ENCODE data around the gene NRGN.

The NRGN gene

GRCh38 chr11:124740277-124740882 lies 638 bp downstream of the NRGN start:
- peak; percentile 34 for DNase-seq (ENCODE audit: low read depth)

- no peak for DNase-seq (ENCODE audit: low read depth)
Observed at GRCh38 chr11:124742555-124742954, 2.8 kb downstream of the NRGN start.

DNA sequence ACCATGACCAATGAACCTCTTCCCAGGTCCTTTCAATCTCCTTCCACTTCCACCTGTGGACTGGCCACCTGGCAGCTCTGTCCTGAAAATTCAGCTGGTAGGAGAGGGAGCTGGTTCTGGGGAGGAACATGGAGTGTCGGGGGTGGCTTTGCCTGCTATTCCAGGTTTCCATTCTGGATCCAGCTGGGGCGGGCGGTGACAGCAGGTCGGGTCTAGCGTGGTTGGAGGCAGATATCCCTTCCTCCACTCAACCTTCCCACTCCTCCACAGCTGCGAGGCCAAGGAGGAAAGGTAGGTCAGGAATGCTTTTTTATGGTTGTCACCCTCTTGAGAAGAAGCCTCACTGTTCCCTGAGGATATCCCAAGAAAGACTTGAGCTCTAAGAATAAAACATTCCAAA lies 3.3 kb downstream of the NRGN start:
- no peak for DNase-seq (ENCODE audit: low read depth)

- no peak for DNase-seq (ENCODE audit: low read depth)
Observed at GRCh38 chr11:124745270-124745834, 5.6 kb downstream of the NRGN start.

GRCh38 chr11:124745835-124746620 lies 6.3 kb downstream of the NRGN start:
- no peak for DNase-seq (ENCODE audit: low read depth)

GRCh38 chr11:124746621-124747243 lies 7.0 kb downstream of the NRGN start:
- peak; percentile 86 for DNase-seq (ENCODE audit: low read depth)

GRCh38 chr11:124747406-124748099 lies 7.8 kb downstream of the NRGN start:
- DNase-seq (ENCODE audit: low read depth), result no peak

GRCh38 chr11:124748100-124748418 lies 8.3 kb downstream of the NRGN start:
- DNase-seq (ENCODE audit: low read depth), result no peak

GRCh38 chr11:124748481-124749343 lies 9.0 kb downstream of the NRGN start:
- no peak for DNase-seq (ENCODE audit: low read depth)

DNA sequence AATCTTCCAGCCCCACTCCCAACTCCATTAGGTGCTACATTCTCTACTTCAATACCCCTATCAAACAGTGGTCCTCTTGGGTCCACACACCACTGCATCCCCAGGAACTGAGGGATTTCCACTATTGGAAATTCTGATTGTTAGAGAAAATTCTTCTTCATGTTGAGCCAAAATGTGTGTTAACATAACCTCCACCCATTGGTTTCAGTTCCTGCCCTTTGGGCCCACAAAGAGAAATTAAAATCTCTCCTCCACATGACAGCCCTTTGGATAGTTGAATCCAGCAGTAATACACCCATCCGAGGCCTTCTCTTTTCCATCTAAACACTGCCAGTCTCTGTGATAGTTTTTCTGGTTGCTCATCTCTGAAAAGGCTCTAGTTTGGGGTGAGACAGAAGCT lies 10.2 kb downstream of the NRGN start:
- no peak for DNase-seq (ENCODE audit: low read depth)

GRCh38 chr11:124751391-124751740 lies 11.6 kb downstream of the NRGN start:
- DNase-seq (ENCODE audit: low read depth), result no peak

DNA sequence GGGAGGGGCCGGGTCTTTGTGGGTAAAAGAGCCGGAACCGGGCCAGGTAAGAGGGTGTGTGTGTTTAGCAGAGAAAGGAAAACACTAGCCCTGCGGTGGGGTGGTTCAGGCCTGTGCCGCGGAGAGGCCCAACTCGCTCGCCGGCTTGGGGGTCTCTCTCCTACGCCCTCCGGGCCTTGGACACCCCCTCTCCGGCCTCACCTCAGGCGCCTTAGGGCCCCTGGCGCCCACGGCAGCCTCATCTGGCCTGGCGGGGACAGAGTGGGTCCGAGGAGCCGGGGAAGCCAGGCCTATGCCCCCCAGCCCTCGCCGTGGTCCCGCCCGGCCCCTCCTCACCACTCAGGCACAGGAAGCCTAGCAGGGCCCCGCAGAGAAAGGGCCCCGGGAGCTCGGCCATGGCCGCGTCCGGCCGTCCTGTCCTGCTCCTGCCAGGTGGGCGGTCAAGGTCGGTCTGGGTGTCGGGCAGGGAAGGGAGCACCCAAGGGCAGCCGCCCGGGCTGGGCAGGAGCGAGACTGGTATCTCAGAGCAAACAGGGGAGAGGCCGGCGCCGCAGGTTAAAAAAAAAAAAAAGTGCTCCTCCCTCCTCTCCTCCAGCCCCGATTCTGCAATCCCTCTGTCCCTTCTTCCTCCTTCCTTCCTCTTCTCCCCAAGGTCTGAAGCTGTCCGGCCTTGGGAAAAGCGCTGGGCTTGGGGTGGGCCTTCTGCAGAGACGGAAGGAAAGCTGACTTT lies 12.2 kb downstream of the NRGN start, which contains the start of gene VSIG2:
Gene VSIG2 (minus strand): TSS at position 515 of the 730 bp plus-strand sequence. CDS start 118 bp downstream, at position 397.
- DNase-seq (ENCODE audit: low read depth), result no peak

DNA sequence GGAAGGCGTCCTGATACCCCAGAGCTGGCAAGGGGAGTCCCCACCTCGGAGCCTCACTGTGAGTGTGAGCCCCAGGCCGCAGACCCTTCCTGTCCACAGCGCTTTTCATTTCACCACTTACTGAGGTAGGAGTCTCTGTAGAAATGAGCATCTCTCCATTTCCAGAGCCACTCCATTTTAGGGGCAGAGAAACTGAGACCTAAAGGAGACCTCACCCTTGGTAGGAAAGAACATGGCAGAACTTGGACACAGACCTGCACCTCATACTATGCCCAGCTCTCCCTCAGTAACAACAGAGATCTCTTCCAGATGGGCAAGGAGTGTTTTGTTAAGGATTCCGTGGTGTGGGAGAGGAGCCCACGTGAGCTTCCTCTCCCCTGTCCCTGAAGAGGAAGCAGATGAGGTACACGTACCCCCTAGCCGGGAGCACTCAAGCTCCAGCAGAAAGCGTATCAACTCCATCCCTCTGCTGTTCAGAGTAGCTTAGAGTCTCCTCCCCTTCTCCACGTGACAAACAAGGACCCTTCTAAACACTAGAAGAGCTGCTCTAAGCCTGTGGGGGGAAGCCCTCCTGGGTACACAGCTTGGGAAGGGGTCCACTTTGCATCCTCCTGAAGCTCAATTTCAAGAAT lies 12.8 kb downstream of the NRGN start:
- no peak for DNase-seq (ENCODE audit: low read depth)

DNA sequence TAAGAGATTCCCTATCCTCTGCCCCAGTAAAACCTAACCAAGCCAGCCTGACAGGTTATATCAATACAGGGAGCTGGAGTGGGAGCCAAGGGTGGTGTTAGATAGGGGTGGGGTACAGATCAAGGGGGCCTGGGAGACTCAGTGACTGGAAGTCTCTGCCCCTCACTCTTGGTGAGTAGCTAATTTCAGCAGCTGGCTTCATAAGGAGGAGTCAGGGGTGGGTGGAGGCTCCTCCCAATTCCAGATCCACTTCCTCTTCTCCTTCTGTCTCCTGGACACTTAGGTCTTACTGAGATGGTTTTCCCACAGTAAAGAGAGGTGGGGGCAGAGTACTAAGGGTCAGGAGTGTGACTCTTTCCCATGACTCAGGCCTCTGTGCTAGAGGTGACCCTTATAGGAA lies 13.5 kb downstream of the NRGN start:
- DNase-seq (ENCODE audit: low read depth), result no peak

DNA sequence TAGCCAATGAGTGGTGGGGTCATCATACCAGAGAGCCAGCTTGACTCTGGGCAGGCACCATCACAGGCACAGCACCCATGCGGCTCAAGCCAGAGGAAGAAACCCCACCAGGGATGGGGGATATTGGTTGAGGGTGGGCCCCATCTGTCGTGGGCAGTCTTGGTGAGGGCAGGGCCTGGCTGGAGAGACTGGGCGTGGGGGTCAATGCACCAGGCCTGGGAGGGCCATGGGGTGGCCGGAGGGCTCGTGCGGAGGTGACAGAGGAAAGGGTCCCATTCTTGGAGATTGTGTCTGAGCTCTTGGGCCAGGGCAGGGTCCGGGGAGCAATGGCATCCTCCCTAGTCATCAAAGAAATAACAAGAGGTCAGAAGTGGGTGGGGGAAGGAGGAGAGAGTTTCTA lies 13.9 kb downstream of the NRGN start:
- DNase-seq (ENCODE audit: low read depth), result no peak

GRCh38 chr11:124754309-124754708 lies 14.6 kb downstream of the NRGN start:
- no peak for DNase-seq (ENCODE audit: low read depth)

- DNase-seq (ENCODE audit: low read depth), result no peak
Observed at GRCh38 chr11:124754710-124755109, 15.0 kb downstream of the NRGN start.

- DNase-seq (ENCODE audit: low read depth), result no peak
Observed at GRCh38 chr11:124756033-124756752, 16.5 kb downstream of the NRGN start.

DNA sequence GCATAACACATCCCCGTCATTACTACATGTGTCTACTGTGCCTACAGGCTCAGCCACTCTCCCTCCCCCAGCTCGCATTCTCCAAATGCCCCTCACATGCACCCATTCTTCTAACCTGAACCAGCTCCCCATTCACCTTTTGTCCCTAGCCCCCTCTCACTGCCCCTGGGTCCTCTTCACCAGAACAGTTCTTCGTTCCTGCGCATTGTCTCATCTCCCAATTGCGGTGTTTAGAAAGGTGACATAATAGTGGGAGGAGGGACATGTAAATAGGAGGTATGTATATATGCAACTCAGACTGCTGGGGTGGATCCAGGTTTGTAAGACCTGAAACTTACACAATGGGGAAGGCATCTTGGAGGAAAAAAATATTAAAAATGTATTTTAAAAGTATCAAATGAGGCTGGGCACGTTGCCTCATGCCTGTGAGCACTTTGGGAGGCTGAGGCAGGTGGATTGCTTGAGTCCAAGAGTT lies 17.0 kb downstream of the NRGN start:
- no peak for DNase-seq (ENCODE audit: low read depth)

- no peak for DNase-seq (ENCODE audit: low read depth)
Observed at GRCh38 chr11:124757320-124757719, 17.6 kb downstream of the NRGN start.
